ENCODE data around the gene TUBB6. TPM values are rescaled to one million over a fixed set of nuclear protein-coding genes. Genes with fewer than 3 reads are reported as not detected.

TUBB6 gene
- total and polyA plus RNA-seq, 2 donors from 2014 or later, result 25.9 to 98.9 TPM

GRCh38 chr18:12369211-12369610, 61.2 kb downstream of the TUBB6 start:
- Histone ChIP-seq H3K27me3 (ENCODE audit: control insufficient read depth, insufficient read depth, low read length) (no peaks in the 10 kb centered on the region), H3K27ac (ENCODE audit: low read depth in 2 of 2, low read length in 2 of 2) (no peak overlapping the region), H3K9ac (ENCODE audit: low read length in 3 of 3) (no peak overlapping the region), H3K4me1 (ENCODE audit: control insufficient read depth in 2 of 3, insufficient read depth in 2 of 3, low read depth in 1 of 3, low read length in 3 of 3) (peaks cover 0 to 3% (median 2%) of the 10 kb centered on the region in 3 donors), H3K9me3 (ENCODE audit: control insufficient read depth in 2 of 3, insufficient read depth in 1 of 3, low read length in 3 of 3) (no peaks in the 10 kb centered on the region), H3K36me3 (ENCODE audit: control insufficient read depth in 2 of 3, insufficient read depth in 3 of 3, low read length in 3 of 3) (peaks cover 3 to 27% (median 16%) of the 10 kb centered on the region in 3 donors), H3K4me3 (ENCODE audit: low read length in 3 of 3) (no peak overlapping the region)
- TF ChIP-seq CTCF (IDR thresholded peaks at IDR 0.05; ENCODE audit: borderline replicate concordance, extremely low read depth, insufficient read depth), result no peak
- FAIRE-seq (no peak), DNase-seq (no peak)
- intact Hi-C loops (cut with DNase I), result no loop called here

GRCh38 chr18:12371590-12371989, 63.5 kb downstream of the TUBB6 start:
- Histone ChIP-seq H3K36me3 (ENCODE audit: control insufficient read depth in 2 of 3, insufficient read depth in 3 of 3, low read length in 3 of 3) (peaks cover 3 to 24% (median 6%) of the 10 kb centered on the region in 3 donors), H3K4me1 (ENCODE audit: control insufficient read depth in 2 of 3, insufficient read depth in 2 of 3, low read depth in 1 of 3, low read length in 3 of 3) (peaks cover 0 to 10% (median 0%) of the 10 kb centered on the region in 3 donors), H3K4me3 (ENCODE audit: low read length in 3 of 3) (no peak overlapping the region), H3K9ac (ENCODE audit: low read length in 3 of 3) (no peak overlapping the region), H3K9me3 (ENCODE audit: control insufficient read depth in 2 of 3, insufficient read depth in 1 of 3, low read length in 3 of 3) (no peaks in the 10 kb centered on the region), H3K27ac (ENCODE audit: low read depth in 2 of 2, low read length in 2 of 2) (no peak overlapping the region), H3K27me3 (ENCODE audit: control insufficient read depth, insufficient read depth, low read length) (no peaks in the 10 kb centered on the region)
- TF ChIP-seq CTCF (IDR thresholded peaks at IDR 0.05; ENCODE audit: borderline replicate concordance, extremely low read depth, insufficient read depth), result no peak
- DNase-seq (no peak), FAIRE-seq (no peak)
- intact Hi-C loops (cut with DNase I), result no loop called here

GRCh38 chr18:12372406-12372805, 64.4 kb downstream of the TUBB6 start:
- no peaks in the 10 kb centered on the region for H3K27me3 ChIP-seq (ENCODE audit: control insufficient read depth, insufficient read depth, low read length)
- peaks cover 0 to 16% (median 3%) of the 10 kb centered on the region in 3 donors for H3K36me3 ChIP-seq (ENCODE audit: control insufficient read depth in 2 of 3, insufficient read depth in 3 of 3, low read length in 3 of 3)
- intact Hi-C loops (cut with DNase I), result no loop called here
- H3K4me1 ChIP-seq (ENCODE audit: control insufficient read depth in 2 of 3, insufficient read depth in 2 of 3, low read depth in 1 of 3, low read length in 3 of 3), result peaks cover 0 to 10% (median 0%) of the 10 kb centered on the region in 3 donors
- no peak for FAIRE-seq
- H3K9ac ChIP-seq (ENCODE audit: low read length in 3 of 3), result no peak overlapping the region
- DNase-seq, result no peak
- no peak overlapping the region for H3K4me3 ChIP-seq (ENCODE audit: low read length in 3 of 3)
- no peak overlapping the region for H3K27ac ChIP-seq (ENCODE audit: low read depth in 2 of 2, low read length in 2 of 2)
- TF ChIP-seq CTCF (IDR thresholded peaks at IDR 0.05; ENCODE audit: borderline replicate concordance, extremely low read depth, insufficient read depth), result no peak
- H3K9me3 ChIP-seq (ENCODE audit: control insufficient read depth in 2 of 3, insufficient read depth in 1 of 3, low read length in 3 of 3), result no peaks in the 10 kb centered on the region
